ENCODE data around the gene OXTR.

The OXTR gene

GRCh38 chr3:8723612-8724011 is 45.8 kb downstream of the OXTR start:
- no peaks in the 10 kb centered on the region for H3K36me3 ChIP-seq (ENCODE audit: control insufficient read depth in 2 of 2, insufficient read depth in 1 of 2, low read length in 2 of 2)
- TF ChIP-seq PRDM2 (tag by site-specific recombination; IDR thresholded peaks at IDR 0.05; ENCODE audit: borderline replicate concordance) (no peak), ZNF585B (tag by site-specific recombination; IDR thresholded peaks at IDR 0.05) (no peak), IKZF3 (tag by site-specific recombination; IDR thresholded peaks at IDR 0.05) (no peak), KLF8 (tag by site-specific recombination; IDR thresholded peaks at IDR 0.05) (no peak), KLF16 (tag by site-specific recombination; IDR thresholded peaks at IDR 0.05) (no peak), KLF1 (tag by site-specific recombination; IDR thresholded peaks at IDR 0.05) (no peak), ZNF350 (tag by site-specific recombination; IDR thresholded peaks at IDR 0.05) (no peak), HOXC10 (CRISPR knock-in tag; IDR thresholded peaks at IDR 0.05) (no peak), SETDB1 (IDR thresholded peaks at IDR 0.05; ENCODE audit: insufficient read length, low read length) (no peak), YY1 (tag by site-specific recombination; IDR thresholded peaks at IDR 0.05) (no peak), KLF9 (tag by site-specific recombination; IDR thresholded peaks at IDR 0.05; ENCODE audit: low read depth) (no peak), ZNF473 (tag by site-specific recombination; IDR thresholded peaks at IDR 0.05) (no peak), PRDM1 (tag by site-specific recombination; IDR thresholded peaks at IDR 0.05) (no peak), ZNF302 (tag by site-specific recombination; IDR thresholded peaks at IDR 0.05; ENCODE audit: low read depth) (no peak)
- TF ChIP-seq, protein P1, sequence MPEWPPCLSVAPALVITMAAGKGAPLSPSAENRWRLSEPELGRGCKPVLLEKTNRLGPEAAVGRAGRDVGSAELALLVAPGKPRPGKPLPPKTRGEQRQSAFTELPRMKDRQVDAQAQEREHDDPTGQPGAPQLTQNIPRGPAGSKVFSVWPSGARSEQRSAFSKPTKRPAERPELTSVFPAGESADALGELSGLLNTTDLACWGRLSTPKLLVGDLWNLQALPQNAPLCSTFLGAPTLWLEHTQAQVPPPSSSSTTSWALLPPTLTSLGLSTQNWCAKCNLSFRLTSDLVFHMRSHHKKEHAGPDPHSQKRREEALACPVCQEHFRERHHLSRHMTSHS (tag by site-specific recombination; IDR thresholded peaks at IDR 0.05) = no peak
- ChIA-PET POLR2A (no interaction called here), CTCF (interaction anchor here (1.4 kb wide), 1 partner anchor 10 kb away, joined by 5 read pairs; no protein-coding TSS in a partner anchor)
- H3K4me1 ChIP-seq (ENCODE audit: control insufficient read depth, insufficient read depth, low read length) = peaks cover 3% of the 10 kb centered on the region; the same call in 1 of the 2 replicates
- H3K27ac ChIP-seq (ENCODE audit: extremely low read depth, low read depth, low read length) = no peak overlapping the region
- H3K9me3 ChIP-seq (ENCODE audit: control insufficient read depth, insufficient read depth, low read depth, low read length) = no peaks in the 10 kb centered on the region
- H3K4me3 ChIP-seq (ENCODE audit: low read depth, low read length) = no peak overlapping the region

GRCh38 chr3:8722808-8723207 is 46.6 kb downstream of the OXTR start:
- H3K4me3 ChIP-seq (ENCODE audit: low read depth, low read length) = no peak overlapping the region
- peaks cover 3% of the 10 kb centered on the region; the same call in 1 of the 2 replicates for H3K4me1 ChIP-seq (ENCODE audit: control insufficient read depth, insufficient read depth, low read length)
- POLR2A ChIA-PET = no interaction called here
- H3K27ac ChIP-seq (ENCODE audit: extremely low read depth, low read depth, low read length) = no peak overlapping the region
- H3K9me3 ChIP-seq (ENCODE audit: control insufficient read depth, insufficient read depth, low read depth, low read length) = no peaks in the 10 kb centered on the region
- CTCF ChIA-PET = interaction anchor here (0.7 to 1.4 kb wide), 2 partner anchors 9 to 33 kb away, joined by 4 to 5 read pairs; no protein-coding TSS in a partner anchor
- H3K36me3 ChIP-seq (ENCODE audit: control insufficient read depth in 2 of 2, insufficient read depth in 1 of 2, low read length in 2 of 2) = no peaks in the 10 kb centered on the region
- TF ChIP-seq ZNF324 (tag by site-specific recombination; IDR thresholded peaks at IDR 0.05) (no peak), PRDM1 (tag by site-specific recombination; IDR thresholded peaks at IDR 0.05) (no peak), ZNF473 (tag by site-specific recombination; IDR thresholded peaks at IDR 0.05) (no peak), HOXD13 (CRISPR knock-in tag; IDR thresholded peaks at IDR 0.05; ENCODE audit: borderline replicate concordance) (no peak), ZNF37A (tag by site-specific recombination; IDR thresholded peaks at IDR 0.05) (no peak), HOXA7 (CRISPR knock-in tag; IDR thresholded peaks at IDR 0.05; ENCODE audit: borderline replicate concordance) (no peak), ZNF311 (tag by site-specific recombination; IDR thresholded peaks at IDR 0.05; ENCODE audit: borderline replicate concordance) (no peak), ZNF366 (tag by site-specific recombination; conservative IDR thresholded peaks at IDR 0.05) (no peak), ZNF248 (tag by site-specific recombination; IDR thresholded peaks at IDR 0.05) (no peak), ZBTB21 (tag by site-specific recombination; IDR thresholded peaks at IDR 0.05) (no peak), ZNF148 (tag by site-specific recombination; IDR thresholded peaks at IDR 0.05; ENCODE audit: borderline replicate concordance) (no peak), ZFP3 (tag by site-specific recombination; IDR thresholded peaks at IDR 0.05; ENCODE audit: low read depth) (no peak)
- TF ChIP-seq, protein P2, sequence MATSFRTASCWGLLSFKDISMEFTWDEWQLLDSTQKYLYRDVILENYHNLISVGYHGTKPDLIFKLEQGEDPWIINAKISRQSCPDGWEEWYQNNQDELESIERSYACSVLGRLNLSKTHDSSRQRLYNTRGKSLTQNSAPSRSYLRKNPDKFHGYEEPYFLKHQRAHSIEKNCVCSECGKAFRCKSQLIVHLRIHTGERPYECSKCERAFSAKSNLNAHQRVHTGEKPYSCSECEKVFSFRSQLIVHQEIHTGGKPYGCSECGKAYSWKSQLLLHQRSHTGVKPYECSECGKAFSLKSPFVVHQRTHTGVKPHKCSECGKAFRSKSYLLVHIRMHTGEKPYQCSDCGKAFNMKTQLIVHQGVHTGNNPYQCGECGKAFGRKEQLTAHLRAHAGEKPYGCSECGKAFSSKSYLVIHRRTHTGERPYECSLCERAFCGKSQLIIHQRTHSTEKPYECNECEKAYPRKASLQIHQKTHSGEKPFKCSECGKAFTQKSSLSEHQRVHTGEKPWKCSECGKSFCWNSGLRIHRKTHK (tag by site-specific recombination; IDR thresholded peaks at IDR 0.05) = no peak
